HUES48 (cell line): ENCODE measurements around the gene KAZN.
A peak's percentile ranks its signal among the peaks of the same experiment; 100 is the strongest.

Source experiments
- H3K27ac ChIP-seq: one replicate; pipeline ENCODE4 v1.7.0; 2013; ENCODE audit warnings: low read depth, low read length, inconsistent platforms
- H3K27me3 ChIP-seq: 2 replicates; pipeline ENCODE4 v1.6.1; 2013; ENCODE audit warnings: mild to moderate bottlenecking, low read length; ENCODE audit not compliant: control insufficient read depth, insufficient read depth
- H3K36me3 ChIP-seq: 2 replicates; pipeline ENCODE4 v1.6.1; 2013; ENCODE audit warnings: low read length; ENCODE audit not compliant: control insufficient read depth, insufficient read depth
- H3K4me1 ChIP-seq: 2 replicates; pipeline ENCODE4 v1.6.1; 2013; ENCODE audit warnings: mild to moderate bottlenecking, low read length; ENCODE audit not compliant: control insufficient read depth, insufficient read depth
- H3K4me3 ChIP-seq: 2 replicates; pipeline ENCODE4 v1.5.1; 2013; ENCODE audit warnings: mild to moderate bottlenecking, low read depth, low read length
- H3K9ac ChIP-seq: 2 replicates; pipeline ENCODE4 v1.6.1; 2013; ENCODE audit warnings: mild to moderate bottlenecking, low read depth, low read length, moderate library complexity
- H3K9me3 ChIP-seq: 2 replicates; pipeline ENCODE4 v1.6.1; 2013; ENCODE audit warnings: low read length; ENCODE audit not compliant: control insufficient read depth, insufficient read depth

KAZN gene

DNA sequence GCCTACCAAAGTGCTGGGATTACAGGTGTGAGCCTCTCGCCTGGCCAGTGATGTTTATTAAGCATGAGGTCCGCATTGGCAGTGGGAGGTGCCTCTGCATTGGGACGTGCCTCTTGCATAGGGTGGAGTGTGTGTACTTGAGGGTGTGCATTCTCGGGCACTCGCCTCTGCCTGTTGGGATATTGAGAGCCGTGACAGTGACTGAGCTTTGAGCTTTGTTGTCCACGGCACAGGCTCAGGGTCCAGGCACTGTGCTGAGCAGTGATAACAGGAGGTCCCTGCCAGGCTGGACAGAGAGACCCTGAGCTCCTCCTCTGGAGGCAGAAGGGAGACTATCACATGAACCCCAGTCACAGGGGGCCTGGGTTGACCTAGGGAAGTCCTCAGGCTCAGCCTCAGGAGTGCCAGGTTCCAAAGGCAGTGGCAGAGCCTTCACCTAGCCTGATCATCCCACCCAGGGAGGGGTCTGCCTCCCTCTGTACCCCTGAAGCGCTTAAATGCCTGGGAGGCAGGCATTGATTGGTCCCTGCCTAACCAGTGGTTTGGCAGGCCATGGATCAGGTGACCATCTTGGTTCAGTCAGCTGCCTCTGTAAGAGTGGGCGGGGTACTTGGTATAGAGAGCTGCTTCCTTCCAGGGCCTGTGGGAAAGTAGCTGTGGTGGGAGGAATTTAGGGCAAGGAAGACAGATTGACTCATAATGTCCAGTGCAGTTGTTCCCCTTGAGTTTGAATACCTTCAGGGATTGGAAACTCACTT is 341.2 kb downstream of the KAZN start:
- Histone ChIP-seq H3K4me1 (no peaks in the 10 kb centered on the region; the same call in 1 of the 2 replicates), H3K4me3 (no peak overlapping the region), H3K9me3 (no peaks in the 10 kb centered on the region), H3K27me3 (no peaks in the 10 kb centered on the region), H3K9ac (no peak overlapping the region), H3K27ac (no peak overlapping the region), H3K36me3 (no peaks in the 10 kb centered on the region)

DNA sequence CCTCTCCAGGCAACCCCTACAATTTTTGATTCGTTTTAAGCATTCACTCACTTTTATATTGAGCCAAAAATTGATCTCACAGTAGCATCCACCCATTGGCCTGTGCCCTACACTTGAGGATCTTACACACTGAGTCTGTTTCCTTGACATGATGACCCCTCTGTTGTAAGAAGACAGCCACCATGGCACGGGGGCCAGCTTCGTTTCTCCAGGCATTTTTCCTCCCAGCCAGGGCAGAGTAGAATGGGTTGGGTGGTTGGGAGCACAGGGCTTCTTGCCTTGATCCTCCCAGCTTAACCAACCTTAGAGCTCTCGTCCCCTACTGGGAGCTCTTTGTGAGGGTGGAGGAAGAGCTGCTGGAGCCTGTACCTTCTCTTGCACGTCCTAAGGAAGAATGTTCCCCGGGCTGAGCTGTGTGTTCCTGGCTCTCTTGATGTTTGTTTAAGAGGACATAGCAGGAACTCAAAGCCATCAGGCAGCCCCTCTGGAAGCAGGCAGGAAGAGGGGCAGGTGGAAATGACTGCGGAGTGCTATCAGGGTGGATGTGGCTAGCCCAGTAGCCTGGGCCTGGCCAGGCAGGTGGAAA is 341.9 kb downstream of the KAZN start:
- Histone ChIP-seq H3K27me3 (no peaks in the 10 kb centered on the region), H3K27ac (peak overlapping the region; percentile 25)

DNA sequence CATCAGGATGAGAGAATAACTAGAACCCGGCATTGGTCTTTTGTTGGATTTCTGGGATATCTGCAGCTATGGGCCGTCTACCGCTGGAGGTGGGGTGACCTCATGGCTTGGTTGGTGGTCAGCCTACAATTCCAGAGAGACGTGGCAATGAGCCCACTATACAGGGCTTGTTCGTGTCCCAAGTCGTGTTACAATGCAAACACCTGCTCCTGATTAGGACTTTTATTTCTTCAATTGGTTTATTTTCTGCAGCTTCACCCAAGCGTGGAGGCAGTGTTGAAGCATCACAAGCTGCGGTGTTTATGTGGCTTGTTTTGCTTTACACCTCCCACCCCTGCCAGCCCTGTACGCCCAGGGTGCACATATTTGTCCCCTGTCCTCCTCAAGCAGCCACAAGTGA is 343.4 kb downstream of the KAZN start:
- Histone ChIP-seq H3K9ac (no peak overlapping the region), H3K36me3 (no peaks in the 10 kb centered on the region), H3K4me1 (peaks cover 5% of the 10 kb centered on the region)

More for the DNA sequence above, 341.9 kb downstream of the KAZN start:
- H3K9ac ChIP-seq, result no peak overlapping the region
- H3K36me3 ChIP-seq, result no peaks in the 10 kb centered on the region
- H3K4me1 ChIP-seq, result no peaks in the 10 kb centered on the region; the same call in 1 of the 2 replicates
- no peak overlapping the region for H3K4me3 ChIP-seq
- H3K9me3 ChIP-seq, result no peaks in the 10 kb centered on the region

DNA sequence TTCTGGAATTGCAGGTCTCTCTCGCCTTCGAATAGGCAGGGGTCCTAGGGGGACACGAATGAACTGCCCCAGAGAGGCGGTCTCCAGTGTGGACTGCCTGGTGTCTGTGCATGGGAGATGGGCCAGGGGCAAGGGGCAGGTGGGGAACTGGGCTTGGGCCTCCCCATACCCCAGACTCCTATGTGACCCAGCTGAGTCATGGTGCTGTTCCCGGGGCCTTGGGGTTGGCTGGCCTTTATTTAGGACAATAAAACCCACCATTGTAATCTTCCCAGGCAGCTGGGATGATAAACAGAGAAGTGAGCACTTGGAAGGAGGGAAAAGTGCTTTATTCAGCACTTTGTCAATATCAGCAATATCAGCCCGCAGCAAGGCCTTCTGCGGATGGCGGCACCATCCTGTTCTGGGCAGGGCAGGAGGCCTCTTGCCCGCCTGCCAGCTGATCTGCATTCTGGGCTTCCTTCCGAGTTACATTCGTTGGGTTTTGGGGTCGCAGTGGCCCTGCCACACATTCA is 346.0 kb downstream of the KAZN start:
- H3K9ac ChIP-seq, result no peak overlapping the region
- H3K4me3 ChIP-seq, result no peak overlapping the region
- peaks cover 5% of the 10 kb centered on the region for H3K4me1 ChIP-seq

More for the DNA sequence above, 343.4 kb downstream of the KAZN start:
- Histone ChIP-seq H3K27ac (no peak overlapping the region), H3K4me3 (no peak overlapping the region), H3K9me3 (no peaks in the 10 kb centered on the region), H3K27me3 (no peaks in the 10 kb centered on the region)

DNA sequence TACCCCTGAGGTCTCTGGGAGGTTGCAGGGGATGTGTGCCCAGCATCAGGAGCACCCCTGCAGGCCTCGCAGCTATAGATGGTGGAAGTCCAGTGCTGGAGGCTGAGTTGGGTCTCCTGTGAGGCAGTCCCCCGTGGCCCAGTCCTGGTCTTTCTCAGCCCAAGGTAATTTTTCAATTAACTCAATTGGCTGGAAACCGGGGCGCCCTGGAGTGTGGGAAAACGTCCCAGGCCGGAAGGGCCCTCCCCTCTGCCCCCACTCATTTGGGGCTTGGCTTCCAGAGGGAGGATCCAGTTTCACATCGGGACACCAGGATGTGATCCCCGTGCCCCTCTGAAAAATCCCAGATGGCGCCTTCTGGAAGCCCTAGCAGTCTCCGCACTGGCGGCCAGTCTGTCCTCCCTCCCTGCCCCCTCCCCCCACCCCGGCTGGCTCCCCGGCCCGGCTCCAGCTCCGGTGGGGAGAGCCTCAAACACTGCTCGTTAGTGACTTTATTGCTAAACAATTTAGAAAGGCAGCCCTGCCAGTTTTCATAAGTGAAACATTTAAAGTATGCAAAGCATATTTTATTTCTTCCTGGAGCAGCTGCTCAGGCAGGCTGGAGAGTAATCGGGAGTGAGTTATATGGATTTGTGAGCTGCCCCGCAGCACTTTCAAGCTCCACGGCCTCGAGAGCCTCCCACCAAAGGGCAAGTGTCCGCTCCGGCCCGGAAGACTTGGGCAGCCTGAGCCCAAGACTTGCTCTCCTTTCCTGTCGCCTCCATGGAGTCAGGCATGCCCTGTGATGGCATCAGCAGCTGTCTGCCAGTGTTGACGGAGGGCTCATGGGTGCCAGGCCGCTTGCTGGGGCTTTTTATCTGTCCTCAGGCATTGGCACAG is 346.9 kb downstream of the KAZN start:
- Histone ChIP-seq H3K9me3 (no peaks in the 10 kb centered on the region), H3K36me3 (no peaks in the 10 kb centered on the region), H3K4me1 (peaks cover 14% of the 10 kb centered on the region), H3K27me3 (no peaks in the 10 kb centered on the region), H3K27ac (no peak overlapping the region), H3K4me3 (no peak overlapping the region), H3K9ac (no peak overlapping the region)

More for the DNA sequence above, 346.0 kb downstream of the KAZN start:
- no peaks in the 10 kb centered on the region for H3K27me3 ChIP-seq
- no peak overlapping the region for H3K27ac ChIP-seq
- H3K36me3 ChIP-seq, result no peaks in the 10 kb centered on the region
- H3K9me3 ChIP-seq, result no peaks in the 10 kb centered on the region

DNA sequence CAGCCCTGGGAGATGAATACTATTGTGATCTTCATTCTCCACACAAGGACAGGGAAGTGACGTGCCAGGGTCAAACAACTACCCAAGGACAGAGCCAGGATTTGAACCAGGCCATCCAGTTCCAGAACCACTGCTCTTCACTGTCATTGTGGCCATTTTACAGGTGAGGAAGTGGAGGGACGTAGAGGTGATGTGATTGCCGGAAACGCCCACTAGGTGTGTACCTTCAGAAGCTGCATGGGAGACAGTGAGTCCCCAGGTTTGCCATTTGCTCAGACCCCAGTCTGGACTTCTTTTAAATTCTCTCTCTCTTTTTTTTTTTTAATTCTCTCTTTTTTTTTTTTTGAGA is 347.5 kb downstream of the KAZN start:
- H3K36me3 ChIP-seq, result no peaks in the 10 kb centered on the region
- H3K4me3 ChIP-seq, result no peak overlapping the region
- no peaks in the 10 kb centered on the region for H3K27me3 ChIP-seq
- H3K27ac ChIP-seq, result no peak overlapping the region
- no peaks in the 10 kb centered on the region for H3K9me3 ChIP-seq
- H3K4me1 ChIP-seq, result peaks cover 14% of the 10 kb centered on the region
- no peak overlapping the region for H3K9ac ChIP-seq

DNA sequence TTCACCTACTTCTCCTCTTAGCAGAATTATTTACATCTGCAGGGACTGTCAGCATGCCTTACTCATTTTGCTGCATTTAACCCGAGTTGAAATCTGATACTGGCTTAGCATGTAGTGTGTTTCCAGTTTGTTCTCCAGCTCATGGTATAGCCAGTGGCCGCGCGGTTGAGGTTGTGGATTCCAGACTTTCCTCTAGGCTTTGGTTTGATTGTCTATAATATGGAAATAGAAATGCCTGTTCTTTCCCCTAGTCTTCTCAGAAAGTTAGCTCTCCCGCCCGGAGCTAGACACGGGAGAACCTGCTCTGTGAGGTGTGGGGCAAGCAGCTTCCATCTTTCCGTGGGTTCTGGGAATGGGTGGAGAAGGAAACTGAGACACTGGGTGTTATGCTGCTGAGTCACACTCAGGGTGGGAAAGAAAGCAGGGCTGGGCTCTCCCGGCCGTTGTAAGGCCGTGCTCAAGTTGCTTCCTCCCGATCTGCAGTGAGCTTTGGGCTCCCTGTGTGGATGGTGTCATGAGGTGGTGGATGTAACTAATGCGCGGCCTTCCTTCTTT is 348.3 kb downstream of the KAZN start:
- Histone ChIP-seq H3K27me3 (no peaks in the 10 kb centered on the region), H3K4me3 (no peak overlapping the region), H3K9ac (no peak overlapping the region), H3K9me3 (no peaks in the 10 kb centered on the region), H3K4me1 (peaks cover 14% of the 10 kb centered on the region), H3K27ac (no peak overlapping the region), H3K36me3 (no peaks in the 10 kb centered on the region)

DNA sequence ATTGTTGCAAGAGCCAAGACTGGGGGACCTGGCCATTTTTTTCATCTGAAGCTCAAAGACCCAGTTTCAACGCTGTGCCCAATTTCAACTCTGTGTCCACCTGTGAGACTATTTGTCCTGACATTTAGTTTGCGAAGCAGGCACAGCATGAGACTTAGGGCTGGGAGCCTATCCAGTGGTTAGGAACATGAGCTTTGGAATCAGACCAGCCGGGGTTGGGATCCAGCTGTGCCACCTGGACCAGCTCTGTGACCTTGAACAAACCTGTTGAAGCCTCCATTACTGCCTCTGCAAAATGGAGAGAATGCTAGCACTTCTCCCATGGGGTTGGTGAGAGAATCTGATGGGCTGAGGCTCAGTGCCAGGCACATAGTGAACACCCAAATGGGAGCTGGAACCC is 348.9 kb downstream of the KAZN start:
- Histone ChIP-seq H3K36me3 (no peaks in the 10 kb centered on the region), H3K4me3 (no peak overlapping the region), H3K9me3 (no peaks in the 10 kb centered on the region), H3K27me3 (no peaks in the 10 kb centered on the region), H3K9ac (no peak overlapping the region), H3K4me1 (peaks cover 14% of the 10 kb centered on the region), H3K27ac (no peak overlapping the region)

DNA sequence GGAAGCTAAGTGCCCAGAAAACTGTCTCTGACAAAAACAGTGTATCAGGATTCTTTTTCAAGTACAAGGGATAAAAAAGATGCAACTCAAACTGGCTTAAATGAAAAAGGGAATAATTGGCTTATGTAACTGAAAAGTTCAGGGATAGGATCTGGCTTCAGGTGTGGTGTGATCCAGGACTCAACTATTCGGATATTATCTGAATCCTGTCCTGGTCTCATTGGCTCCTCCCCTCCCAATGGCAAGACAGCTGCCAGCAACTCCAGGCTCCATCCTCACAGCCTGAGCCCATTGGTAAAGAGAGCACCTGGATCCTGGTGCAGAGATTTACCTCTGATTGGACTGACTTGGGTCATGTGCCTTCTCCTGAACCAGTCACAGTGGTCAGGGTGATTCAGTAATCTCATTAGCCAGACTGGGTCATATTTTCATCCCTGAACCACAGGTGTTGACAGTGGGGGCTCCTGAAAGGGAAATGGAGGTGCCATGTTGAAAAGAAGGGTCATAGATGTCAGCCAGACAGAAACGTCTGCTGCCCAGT is 349.7 kb downstream of the KAZN start:
- Histone ChIP-seq H3K36me3 (no peaks in the 10 kb centered on the region), H3K27ac (no peak overlapping the region), H3K4me3 (no peak overlapping the region), H3K27me3 (no peaks in the 10 kb centered on the region), H3K4me1 (peaks cover 14% of the 10 kb centered on the region), H3K9me3 (no peaks in the 10 kb centered on the region), H3K9ac (no peak overlapping the region)

DNA sequence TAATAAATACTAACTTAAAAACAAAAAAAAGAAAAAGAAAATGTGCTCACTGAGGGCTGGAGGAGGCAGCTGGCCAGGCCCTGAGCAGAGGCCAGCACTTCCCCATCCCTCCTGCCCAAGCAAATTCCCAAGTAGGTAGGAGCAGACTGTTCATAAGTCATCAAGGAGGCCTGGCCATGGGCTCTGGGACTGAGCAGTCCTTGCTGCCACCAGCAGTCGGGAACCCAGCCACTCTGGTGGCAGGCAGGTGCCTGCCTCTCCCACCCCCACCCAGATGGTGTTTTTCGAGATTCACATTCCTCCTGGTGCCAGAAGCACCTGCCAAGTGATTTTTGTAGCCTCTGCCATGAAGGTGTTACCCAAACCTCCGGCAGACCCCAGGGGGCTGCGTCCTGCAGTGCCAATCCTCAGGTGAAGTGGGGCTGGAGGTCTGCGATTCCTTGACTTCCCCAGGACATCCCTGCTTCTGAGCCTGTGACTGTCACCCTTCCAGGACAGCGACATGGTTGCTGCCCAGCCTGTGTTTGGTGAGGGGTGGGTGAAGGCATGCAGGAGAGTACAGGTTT is 350.9 kb downstream of the KAZN start:
- Histone ChIP-seq H3K27ac (no peak overlapping the region), H3K9ac (no peak overlapping the region), H3K9me3 (no peaks in the 10 kb centered on the region), H3K27me3 (no peaks in the 10 kb centered on the region), H3K4me3 (no peak overlapping the region), H3K4me1 (peaks cover 14% of the 10 kb centered on the region), H3K36me3 (no peaks in the 10 kb centered on the region)
